HL-60/S4 treated with retinoic acid at 250 ng/mL for 4 days and 3 days (cell line): ENCODE results near the gene CACNA1B.
"Not testable (repeated sequence)": the region's sequence is repeated elsewhere in the genome, so short reads cannot be mapped to it uniquely, and the experiment has no call there.

ENCODE experiments used
- in situ Hi-C: fragments of 300-500 bp; cut with MboI; formaldehyde crosslinking; loops from 2 replicates; pipeline ENCODE4 v1.7.0; 2022; ENCODE audit warnings: low sequenced_read_pairs

CACNA1B gene

GRCh38 chr9:138111607-138112006, 234.0 kb downstream of the CACNA1B start:
- in situ Hi-C loops: no loop called here

DNA sequence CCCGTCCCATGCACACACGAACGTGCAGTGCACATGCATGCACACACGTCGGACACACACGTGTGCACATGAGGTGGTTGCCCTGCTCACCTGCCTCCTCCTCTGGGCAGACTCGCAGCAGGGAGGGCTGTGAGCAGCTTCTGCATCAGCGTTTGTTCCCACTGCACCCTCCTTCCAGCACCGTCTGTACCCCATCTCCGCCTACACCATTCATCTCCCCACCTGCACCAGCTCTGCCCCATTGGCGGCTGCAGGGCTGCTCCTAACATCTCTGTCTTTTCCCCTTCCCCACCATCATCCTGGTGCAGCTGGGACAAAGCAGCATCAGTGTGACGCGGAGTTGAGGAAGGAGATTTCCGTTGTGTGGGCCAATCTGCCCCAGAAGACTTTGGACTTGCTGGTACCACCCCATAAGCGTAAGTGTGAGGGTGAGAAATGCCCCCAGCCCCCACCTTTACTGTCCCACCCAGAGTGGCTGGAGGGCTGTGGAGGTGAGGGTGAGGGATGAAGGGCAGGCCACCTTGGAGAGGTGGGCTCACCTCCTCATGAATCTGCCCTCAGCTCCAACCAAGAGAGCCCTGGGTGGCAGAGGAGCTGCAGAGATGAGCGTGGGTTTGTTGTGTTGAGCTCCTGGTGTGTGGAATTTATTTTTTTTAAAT, 234.6 kb downstream of the CACNA1B start:
- in situ Hi-C loops: no loop called here

DNA sequence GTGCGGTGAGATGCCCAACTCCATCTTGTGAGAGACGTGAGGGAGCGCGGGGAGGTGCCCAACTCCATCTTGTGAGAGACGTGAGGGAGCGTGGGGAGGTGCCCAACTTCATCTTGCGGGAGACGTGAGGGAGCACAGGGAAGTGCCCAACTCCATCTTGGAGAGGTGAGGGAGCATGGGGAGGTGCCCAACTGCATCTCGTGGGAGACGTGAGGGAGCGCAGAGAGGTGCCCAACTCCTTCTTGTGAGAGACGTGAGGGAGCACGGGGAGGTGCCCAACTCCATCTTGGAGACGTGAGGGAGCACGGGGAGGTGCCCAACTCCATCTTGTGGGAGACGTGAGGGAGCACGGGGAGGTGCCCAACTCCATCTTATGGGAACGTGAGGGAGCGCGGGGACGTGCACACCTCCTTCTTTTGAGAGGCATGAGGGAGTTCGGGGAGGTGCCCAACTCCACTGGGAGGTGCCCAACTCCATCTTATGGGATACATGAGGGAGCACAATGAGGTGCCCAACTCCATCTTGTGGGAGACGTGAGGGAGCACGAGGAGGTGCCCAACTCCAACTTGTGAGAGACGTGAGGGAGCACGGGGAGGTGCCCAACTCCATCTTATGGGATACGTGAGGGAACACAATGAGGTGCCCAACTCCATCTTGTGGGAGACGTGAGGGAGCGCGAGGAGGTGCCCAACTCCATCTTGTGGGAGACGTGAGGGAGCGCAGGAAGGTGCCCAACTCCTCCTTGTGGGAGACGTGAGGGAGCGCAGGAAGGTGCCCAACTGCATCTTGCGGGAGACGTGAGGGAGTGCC, 235.4 kb downstream of the CACNA1B start:
- in situ Hi-C loops: no loop called here

GRCh38 chr9:138113701-138114325, 236.2 kb downstream of the CACNA1B start:
- in situ Hi-C loops: not testable (repeated sequence)

- in situ Hi-C loops: no loop called here
Observed at GRCh38 chr9:138114501-138115245, 237.1 kb downstream of the CACNA1B start.

DNA sequence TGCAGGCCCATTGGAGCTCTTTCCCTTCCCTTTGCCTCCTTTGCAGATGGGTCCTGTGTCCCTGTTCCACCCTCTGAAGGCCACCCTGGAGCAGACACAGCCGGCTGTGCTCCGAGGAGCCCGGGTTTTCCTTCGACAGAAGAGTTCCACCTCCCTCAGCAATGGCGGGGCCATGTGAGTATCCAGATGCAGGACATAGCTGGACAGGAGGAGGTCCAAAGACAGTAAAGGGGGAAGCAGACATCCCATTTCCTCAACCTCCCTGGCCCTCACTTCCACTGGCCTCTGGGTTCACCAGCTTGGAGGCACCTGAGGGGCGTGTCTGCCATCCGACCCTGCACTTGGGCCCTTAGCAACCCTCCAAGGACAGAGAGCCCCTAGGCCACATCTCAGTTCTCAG, 237.9 kb downstream of the CACNA1B start:
- in situ Hi-C loops: no loop called here

DNA sequence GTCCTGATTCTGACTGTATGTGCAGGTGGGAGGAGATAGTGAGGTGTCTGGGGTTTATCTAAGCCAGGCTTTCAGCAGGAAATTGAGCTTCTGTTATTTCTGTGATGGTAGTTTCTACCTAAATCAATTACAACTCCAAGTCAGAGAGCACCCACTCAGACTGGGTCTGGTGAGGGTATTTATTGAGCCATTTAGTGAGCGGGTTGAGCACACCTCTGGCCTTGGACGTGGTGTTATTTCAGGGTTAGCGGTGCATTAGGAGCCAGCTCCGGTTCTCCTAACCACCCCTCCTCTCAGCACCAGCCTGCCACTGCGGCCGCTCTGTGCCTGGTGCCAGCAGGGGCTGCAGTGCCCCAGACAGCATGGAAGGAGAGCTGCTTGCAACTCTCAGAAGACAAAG, 238.9 kb downstream of the CACNA1B start:
- in situ Hi-C loops: no loop called here

GRCh38 chr9:138117101-138117750, 239.6 kb downstream of the CACNA1B start:
- in situ Hi-C loops: no loop called here

- in situ Hi-C loops: no loop called here
Observed at GRCh38 chr9:138117836-138118235, 240.3 kb downstream of the CACNA1B start.

DNA sequence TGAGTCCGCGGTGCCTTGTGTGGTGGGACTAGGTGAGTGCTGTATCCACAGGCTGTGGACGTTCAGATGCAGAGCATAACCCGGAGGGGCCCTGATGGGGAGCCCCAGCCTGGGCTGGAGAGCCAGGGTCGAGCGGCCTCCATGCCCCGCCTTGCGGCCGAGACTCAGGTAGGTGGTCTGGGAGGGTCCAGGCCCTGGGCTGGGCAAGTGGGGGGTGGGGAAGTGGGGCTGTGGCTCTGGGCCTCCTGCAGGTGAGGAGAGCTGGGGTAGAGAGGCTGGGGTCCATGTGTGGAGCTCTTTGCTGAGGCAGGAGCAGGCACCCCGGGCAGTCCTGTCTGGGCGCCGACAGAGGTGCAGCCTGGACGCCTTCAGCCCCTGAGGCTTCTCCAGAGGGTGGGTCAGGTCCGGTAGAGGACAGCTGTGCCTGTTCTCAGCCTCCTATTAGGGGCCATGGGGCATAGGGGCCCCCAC, 241.1 kb downstream of the CACNA1B start:
- in situ Hi-C loops: no loop called here

DNA sequence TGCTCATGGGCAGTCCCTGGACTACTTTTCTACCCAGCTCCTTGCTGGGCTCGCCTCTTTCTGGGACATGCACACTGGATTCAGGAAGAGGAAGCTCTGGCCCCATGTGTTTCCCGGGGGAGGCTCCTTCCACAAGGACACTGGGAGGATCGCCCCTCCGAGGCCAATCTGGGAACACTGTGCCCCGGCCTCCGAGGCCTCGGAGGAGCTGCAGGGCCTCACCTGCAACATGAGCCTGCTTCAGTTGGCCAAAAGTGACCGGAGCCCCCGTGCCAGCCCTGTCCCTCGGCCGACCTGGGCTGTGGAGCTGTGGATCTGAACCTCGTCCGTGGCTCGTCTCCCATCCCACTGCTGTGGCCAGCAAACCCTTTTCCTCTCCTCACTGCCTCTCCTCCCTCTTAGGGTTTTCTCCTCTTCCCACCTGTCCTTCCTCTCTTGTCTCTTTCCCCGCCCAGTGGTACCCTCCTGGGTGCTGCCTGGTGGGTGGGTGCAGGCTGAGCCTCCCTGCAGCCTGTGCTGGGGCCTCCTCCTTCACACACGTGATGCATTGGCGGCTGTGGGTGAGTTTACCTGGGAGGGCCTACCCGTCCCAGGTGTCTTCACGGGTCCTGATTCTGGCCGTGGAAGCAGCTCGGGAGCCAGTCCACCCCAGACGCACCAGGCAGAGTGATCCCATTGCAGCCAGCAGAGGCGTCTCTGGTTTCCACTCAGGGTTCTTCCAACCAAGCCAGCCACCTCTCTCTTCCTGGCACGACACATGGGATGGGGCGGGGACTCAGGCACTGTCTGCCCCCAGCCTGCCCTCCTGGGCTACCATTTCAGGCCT, 241.8 kb downstream of the CACNA1B start:
- in situ Hi-C loops: no loop called here

DNA sequence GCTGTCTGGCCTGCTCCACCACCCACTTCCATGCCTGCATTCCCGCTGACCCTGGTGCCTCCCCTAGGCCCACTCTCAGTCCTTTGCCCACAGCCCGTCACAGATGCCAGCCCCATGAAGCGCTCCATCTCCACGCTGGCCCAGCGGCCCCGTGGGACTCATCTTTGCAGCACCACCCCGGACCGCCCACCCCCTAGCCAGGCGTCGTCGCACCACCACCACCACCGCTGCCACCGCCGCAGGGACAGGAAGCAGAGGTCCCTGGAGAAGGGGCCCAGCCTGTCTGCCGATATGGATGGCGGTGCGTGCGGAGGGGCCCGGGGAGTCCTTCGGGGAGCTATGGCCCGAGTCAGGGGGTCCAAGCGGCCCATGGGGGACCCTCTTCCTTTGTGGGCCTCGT, 242.5 kb downstream of the CACNA1B start:
- in situ Hi-C loops: no loop called here

- in situ Hi-C loops: no loop called here
Observed at GRCh38 chr9:138120511-138121437, 243.2 kb downstream of the CACNA1B start.

DNA sequence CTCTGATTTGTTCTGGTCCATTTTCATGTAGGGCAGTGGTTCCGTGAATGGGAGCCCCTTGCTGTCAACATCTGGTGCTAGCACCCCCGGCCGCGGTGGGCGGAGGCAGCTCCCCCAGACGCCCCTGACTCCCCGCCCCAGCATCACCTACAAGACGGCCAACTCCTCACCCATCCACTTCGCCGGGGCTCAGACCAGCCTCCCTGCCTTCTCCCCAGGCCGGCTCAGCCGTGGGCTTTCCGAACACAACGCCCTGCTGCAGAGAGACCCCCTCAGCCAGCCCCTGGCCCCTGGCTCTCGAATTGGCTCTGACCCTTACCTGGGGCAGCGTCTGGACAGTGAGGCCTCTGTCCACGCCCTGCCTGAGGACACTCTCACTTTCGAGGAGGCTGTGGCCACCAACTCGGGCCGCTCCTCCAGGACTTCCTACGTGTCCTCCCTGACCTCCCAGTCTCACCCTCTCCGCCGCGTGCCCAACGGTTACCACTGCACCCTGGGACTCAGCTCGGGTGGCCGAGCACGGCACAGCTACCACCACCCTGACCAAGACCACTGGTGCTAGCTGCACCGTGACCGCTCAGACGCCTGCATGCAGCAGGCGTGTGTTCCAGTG, 244.0 kb downstream of the CACNA1B start:
- in situ Hi-C loops: no loop called here

- in situ Hi-C loops: no loop called here
Observed at GRCh38 chr9:138122201-138122600, 244.6 kb downstream of the CACNA1B start.

DNA sequence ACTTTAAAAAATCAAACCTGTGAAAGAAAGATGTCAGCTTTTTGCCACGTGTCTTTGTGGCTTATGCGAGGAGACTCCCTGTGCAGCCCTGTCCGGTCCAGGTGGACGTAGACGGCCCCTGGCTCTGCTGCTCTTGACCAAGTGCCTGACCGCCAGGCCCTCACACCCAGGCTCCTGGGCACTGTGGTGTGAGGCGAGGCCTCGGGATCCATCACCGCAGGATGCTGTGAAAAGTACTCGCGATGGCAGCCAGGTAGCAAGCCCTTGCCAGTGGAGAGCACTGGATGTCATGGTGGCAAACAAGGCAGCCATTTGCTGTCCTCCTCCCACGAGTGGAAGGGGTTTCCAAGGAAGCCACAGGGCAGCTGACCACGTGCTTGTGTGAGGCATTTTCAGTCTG, 245.1 kb downstream of the CACNA1B start:
- in situ Hi-C loops: no loop called here

DNA sequence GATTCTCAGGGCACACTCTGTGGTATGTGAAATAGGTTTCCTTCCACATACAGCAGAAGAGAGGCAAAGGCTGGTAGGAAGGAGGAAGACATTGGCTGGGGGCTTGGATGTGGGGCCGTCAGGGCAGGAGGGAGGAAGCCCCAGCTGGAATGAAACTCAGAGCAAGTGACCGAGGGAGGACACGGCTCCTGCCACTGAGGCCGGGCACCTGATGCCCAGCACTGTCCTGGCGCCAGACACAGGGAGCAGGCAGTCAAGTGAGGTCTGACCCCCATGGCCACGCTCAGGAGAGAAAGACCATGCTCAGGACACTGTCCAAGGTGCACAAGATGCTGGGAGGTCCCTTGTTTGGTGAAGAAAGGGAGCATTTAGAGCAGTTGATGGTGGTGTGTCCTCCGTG, 245.5 kb downstream of the CACNA1B start:
- in situ Hi-C loops: no loop called here

DNA sequence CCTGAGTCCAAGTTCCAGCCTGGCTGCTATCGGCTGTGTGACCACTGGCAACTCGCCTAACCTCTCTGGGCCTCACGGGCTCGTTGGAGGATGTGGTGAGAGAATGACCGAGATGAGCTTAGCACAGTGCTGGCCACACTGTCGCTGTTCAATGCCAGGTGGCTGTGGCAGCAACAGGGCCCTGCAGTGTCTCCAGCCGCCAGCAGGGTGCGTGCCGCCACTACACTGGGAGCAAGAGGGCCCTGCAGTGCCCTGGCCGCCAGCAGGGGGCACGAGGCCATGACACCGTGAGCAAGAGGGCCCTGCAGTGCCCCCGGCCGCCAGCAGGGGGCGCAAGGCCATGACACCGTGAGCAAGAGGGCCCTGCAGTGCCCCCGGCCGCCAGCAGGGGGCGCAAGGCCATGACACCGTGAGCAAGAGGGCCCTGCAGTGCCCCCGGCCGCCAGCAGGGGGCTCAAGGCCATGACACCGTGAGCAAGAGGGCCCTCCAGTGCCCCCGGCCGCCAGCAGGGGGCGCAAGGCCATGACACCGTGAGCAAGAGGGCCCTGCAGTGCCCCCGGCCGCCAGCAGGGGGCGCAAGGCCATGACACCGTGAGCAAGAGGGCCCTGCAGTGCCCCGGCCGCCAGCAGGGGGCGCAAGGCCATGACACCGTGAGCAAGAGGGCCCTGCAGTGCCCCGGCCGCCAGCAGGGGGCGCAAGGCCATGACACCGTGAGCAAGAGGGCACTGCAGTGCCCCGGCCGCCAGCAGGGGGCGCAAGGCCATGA, 248.7 kb downstream of the CACNA1B start:
- in situ Hi-C loops: not testable (repeated sequence)
